SH-SY5Y (cell line): ENCODE data around the gene RNF215.

Experiments used
- GATA2 ChIP-seq: IDR thresholded peaks from 2 replicates; pipeline ENCODE4 v1.6.1; 2011; ENCODE audit warnings: mild to moderate bottlenecking, low read depth, low read length
- GATA3 ChIP-seq: IDR thresholded peaks from 2 replicates; pipeline ENCODE4 v1.6.1; 2011; ENCODE audit warnings: low read depth, mild to moderate bottlenecking, low read length, moderate library complexity

DNA sequence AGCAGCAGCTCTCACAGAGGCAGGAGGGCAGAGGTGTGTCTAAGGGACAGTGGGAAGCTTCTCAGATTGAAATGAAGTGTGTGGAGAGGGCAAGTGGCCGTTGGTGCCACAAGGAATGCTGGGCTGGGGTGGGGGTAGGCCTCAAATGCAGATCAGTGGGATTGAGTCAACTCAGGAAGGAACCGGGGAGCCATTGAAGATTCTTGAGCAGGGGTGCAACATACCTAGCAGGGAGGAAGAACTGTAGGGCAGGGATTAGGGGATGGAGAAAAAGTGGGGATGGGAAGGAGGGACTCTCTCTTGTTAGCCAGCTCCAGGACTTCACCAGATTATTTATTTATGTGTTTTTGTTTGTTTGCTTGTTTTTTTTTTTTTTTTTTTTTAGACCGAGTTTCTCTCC lies 6.7 kb upstream of the RNF215 start:
- TF ChIP-seq GATA2, result no peak
- no peak for TF ChIP-seq GATA3
